HepG2 (cell line): ENCODE measurements around the gene ADSL. TPM values are rescaled to one million over a fixed set of nuclear protein-coding genes. Genes with fewer than 3 reads are reported as not detected.

Experiments
- ATAC-seq: fragments of 200-7000 bp; cut with Tn5 transposase; 3 replicates; pipeline ENCODE4 v1.9.1; 2020; ENCODE audit warnings: mild to moderate bottlenecking, moderate library complexity
- BruUV-seq: library from RNA; stranded (reverse); fragments of 400-500 nt; replicated peaks from 2 replicates; lab custom pipeline; 2021; lab: Mats Ljungman, UMichigan
- CTCF ChIA-PET: fragments of 300-600 bp; formaldehyde crosslinking; extraction: SDS; loops from one replicate; lab custom pipeline; 2021; ENCODE audit warnings: low total read pairs, inconsistent platforms, low intra/inter-chr PET ratio; lab: Yijun Ruan, JAX
- POLR2A ChIA-PET: fragments of 350-600 bp; sonication (Branson Sonifier 250); formaldehyde crosslinking; loops from one replicate; lab custom pipeline; 2020; ENCODE audit warnings: antibody characterized with exemption, inconsistent platforms; lab: Yijun Ruan, JAX
- DNase-seq: peaks from one replicate; pipeline ENCODE4 v3.0.0-alpha.2; 2015; ENCODE audit warnings: low spot score
- FAIRE-seq: peaks from 3 replicates; lab custom pipeline; 2011; peaks lifted over from hg19 to GRCh38; lab: Jason Lieb, UNC
- H2AFZ ChIP-seq: one replicate; pipeline ENCODE4 v1.6.1; 2011; ENCODE audit warnings: low read length, inconsistent platforms
- H3K27ac ChIP-seq: fragments of 300-600 bp; 3 replicates; pipeline ENCODE4 v1.8.0; 2011; ENCODE audit warnings: mixed run types, mild to moderate bottlenecking, mixed read lengths, low read length, inconsistent platforms; ENCODE audit not compliant: insufficient read depth; ENCODE audit errors: extremely low read length
- H3K27me3 ChIP-seq, 2 experiments: fragments of 200-600 bp in 1 of 2; 2 replicates in 1 of 2; 3 replicates in 1 of 2; pipeline versions ENCODE4 v1.6.0 to v1.8.0; 2011; ENCODE audit warnings: low read length in 2 of 2, mild to moderate bottlenecking in 2 of 2, moderate library complexity in 2 of 2, inconsistent platforms in 1 of 2; ENCODE audit not compliant: insufficient read depth in 2 of 2, control insufficient read depth in 1 of 2
- H3K36me3 ChIP-seq, 2 experiments: fragments of 200-600 bp in 1 of 2; replicated peaks in 1 of 2; 2 replicates in 1 of 2; 3 replicates in 1 of 2; pipeline versions ENCODE4 v1.5.1 to v1.8.0; 2011; ENCODE audit warnings: low read length in 2 of 2, inconsistent platforms in 1 of 2; ENCODE audit not compliant: insufficient read depth in 2 of 2, control insufficient read depth in 1 of 2
- H3K4me1 ChIP-seq: 2 replicates; pipeline ENCODE4 v1.5.1; 2012; ENCODE audit warnings: low read length, inconsistent platforms; ENCODE audit not compliant: insufficient read depth
- H3K4me2 ChIP-seq: 2 replicates; pipeline ENCODE4 v1.6.0; 2011; ENCODE audit warnings: low read depth, low read length, inconsistent platforms
- H3K4me3 ChIP-seq, 3 experiments: fragments of 200-600 bp in 1 of 3; sonication (generic), shearing (Covaris generic) in 1 of 3; replicated peaks in 1 of 3; 2 replicates each; pipeline ENCODE4 v1.5.1; 2011 to 2016; ENCODE audit warnings: low read length in 3 of 3, inconsistent platforms in 2 of 3, low read depth in 2 of 3, mild to moderate bottlenecking in 2 of 3, control low read depth in 1 of 3, mixed read lengths in 1 of 3; ENCODE audit not compliant: insufficient read depth in 1 of 3
- H3K79me2 ChIP-seq: one replicate; pipeline ENCODE4 v1.6.1; 2011; ENCODE audit warnings: low read length, inconsistent platforms; ENCODE audit not compliant: insufficient read depth
- H3K9ac ChIP-seq: 2 replicates; pipeline ENCODE4 v1.6.0; 2011; ENCODE audit warnings: mild to moderate bottlenecking, low read depth, low read length, inconsistent platforms; ENCODE audit not compliant: insufficient read depth
- H3K9me3 ChIP-seq: 2 replicates; pipeline ENCODE4 v1.5.1; 2012; ENCODE audit warnings: mild to moderate bottlenecking, low read length
- H4K20me1 ChIP-seq: 2 replicates; pipeline ENCODE4 v1.6.0; 2011; ENCODE audit warnings: inconsistent platforms, mild to moderate bottlenecking, low read length, moderate library complexity; ENCODE audit not compliant: insufficient read depth
- EED ChIP-seq: sonication (generic); formaldehyde crosslinking; IDR thresholded peaks from 2 replicates; pipeline ENCODE4 v1.5.0; 2020; ENCODE audit warnings: mild to moderate bottlenecking, missing genetic modification reagents
- MAX ChIP-seq: IDR thresholded peaks from 2 replicates; pipeline ENCODE4 v1.6.1; 2012; ENCODE audit warnings: inconsistent platforms
- MYPOP ChIP-seq: sonication (generic); formaldehyde crosslinking; IDR thresholded peaks from 2 replicates; pipeline ENCODE4 v1.8.1; 2023; ENCODE audit warnings: mild to moderate bottlenecking, moderate library complexity, missing genetic modification reagents
- REXO4 ChIP-seq: sonication (generic); formaldehyde crosslinking; IDR thresholded peaks from 2 replicates; pipeline ENCODE4 v1.8.0; 2022; ENCODE audit warnings: missing genetic modification reagents, mild to moderate bottlenecking, borderline replicate concordance
- RXRB ChIP-seq: IDR thresholded peaks from 2 replicates; pipeline ENCODE4 v1.6.1; 2016; ENCODE audit warnings: borderline replicate concordance, missing genetic modification reagents, missing compliant biosample characterization
- ZNF143 ChIP-seq: sonication (generic); formaldehyde crosslinking; IDR thresholded peaks from 2 replicates; pipeline ENCODE4 v1.4.0; 2020; ENCODE audit warnings: missing genetic modification reagents
- ZNF282 ChIP-seq: fragments of 450-650 bp; IDR thresholded peaks from 2 replicates; pipeline ENCODE4 v1.6.1; 2018; ENCODE audit not compliant: partially characterized antibody
- ZNF44 ChIP-seq: sonication (generic); formaldehyde crosslinking; IDR thresholded peaks from 2 replicates; pipeline ENCODE4 v1.5.1; 2020; ENCODE audit warnings: mild to moderate bottlenecking, missing genetic modification reagents
- ZNF546 ChIP-seq: sonication (generic); formaldehyde crosslinking; conservative IDR thresholded peaks from 2 replicates; pipeline ENCODE4 v1.8.1; 2023; ENCODE audit warnings: mild to moderate bottlenecking, missing genetic modification reagents
- ZNF770 ChIP-seq: sonication (generic); formaldehyde crosslinking; IDR thresholded peaks from 2 replicates; pipeline ENCODE4 v1.5.0; 2020; ENCODE audit warnings: mild to moderate bottlenecking, missing genetic modification reagents
- ZNF777 ChIP-seq: sonication (generic); formaldehyde crosslinking; IDR thresholded peaks from 2 replicates; pipeline ENCODE4 v1.4.0; 2020; ENCODE audit warnings: missing genetic modification reagents
- WGBS: methylation state at CpG from one replicate; pipeline ENCODE4 v1.1.6; 2017; ENCODE audit warnings: low lambda C conversion rate; 5-methylcytosine and 5-hydroxymethylcytosine counted together
- in situ Hi-C: cut with HindIII; loops from 2 replicates; pipeline ENCODE4 v1.10.0; 2017; ENCODE audit warnings: low pct_unique_long_range_greater_than_20kb; ENCODE audit not compliant: extremely low pct_ligation_motif_present
- intact Hi-C: fragments of 100-400 bp; cut with micrococcal nuclease; formaldehyde crosslinking; loops from one replicate; pipeline ENCODE4 v1.10.0; 2022; ENCODE audit not compliant: unreplicated experiment
- polyA plus RNA-seq, 8 experiments: library from polyadenylated mRNA; depleted of rRNA in 3 of 8; stranded (reverse) in 7 of 8; unstranded in 1 of 8; fragments of >200 nt; fragmentation: Illumina TruSeq in 4 of 8; extraction: Trizol in 4 of 8; gene quantifications; 2 replicates each; pipeline versions ENCODE4 v1.2.1 to v1.2.3, GENCODE V29; 2011 to 2016; ENCODE audit warnings: low read depth in 4 of 8, missing spikeins in 1 of 8, mixed read lengths in 1 of 8; ENCODE audit not compliant: insufficient read depth in 1 of 8
- total RNA-seq, 5 experiments: library from RNA; depleted of rRNA; stranded (reverse); fragments of >200 nt; fragmentation: Illumina TruSeq; extraction: Trizol; gene quantifications; 2 replicates each; pipeline ENCODE4 v1.2.3, GENCODE V29; 2016; ENCODE audit warnings: low read depth in 1 of 5
- TF ChIP-seq, protein P1 (sequence below): sonication (generic); formaldehyde crosslinking; IDR thresholded peaks from 2 replicates; pipeline ENCODE4 v1.8.1; 2023; ENCODE audit warnings: mild to moderate bottlenecking, missing genetic modification reagents
- TF ChIP-seq, protein P2 (sequence below): sonication (generic); formaldehyde crosslinking; IDR thresholded peaks from 2 replicates; pipeline ENCODE4 v1.5.0; 2020; ENCODE audit warnings: missing genetic modification reagents

Gene ADSL
- total and polyA plus RNA-seq, 2 of the 13 experiments (the other 11 are each of a cell fraction or from before 2014, with no cell fraction given), result 123 to 174 TPM

DNA sequence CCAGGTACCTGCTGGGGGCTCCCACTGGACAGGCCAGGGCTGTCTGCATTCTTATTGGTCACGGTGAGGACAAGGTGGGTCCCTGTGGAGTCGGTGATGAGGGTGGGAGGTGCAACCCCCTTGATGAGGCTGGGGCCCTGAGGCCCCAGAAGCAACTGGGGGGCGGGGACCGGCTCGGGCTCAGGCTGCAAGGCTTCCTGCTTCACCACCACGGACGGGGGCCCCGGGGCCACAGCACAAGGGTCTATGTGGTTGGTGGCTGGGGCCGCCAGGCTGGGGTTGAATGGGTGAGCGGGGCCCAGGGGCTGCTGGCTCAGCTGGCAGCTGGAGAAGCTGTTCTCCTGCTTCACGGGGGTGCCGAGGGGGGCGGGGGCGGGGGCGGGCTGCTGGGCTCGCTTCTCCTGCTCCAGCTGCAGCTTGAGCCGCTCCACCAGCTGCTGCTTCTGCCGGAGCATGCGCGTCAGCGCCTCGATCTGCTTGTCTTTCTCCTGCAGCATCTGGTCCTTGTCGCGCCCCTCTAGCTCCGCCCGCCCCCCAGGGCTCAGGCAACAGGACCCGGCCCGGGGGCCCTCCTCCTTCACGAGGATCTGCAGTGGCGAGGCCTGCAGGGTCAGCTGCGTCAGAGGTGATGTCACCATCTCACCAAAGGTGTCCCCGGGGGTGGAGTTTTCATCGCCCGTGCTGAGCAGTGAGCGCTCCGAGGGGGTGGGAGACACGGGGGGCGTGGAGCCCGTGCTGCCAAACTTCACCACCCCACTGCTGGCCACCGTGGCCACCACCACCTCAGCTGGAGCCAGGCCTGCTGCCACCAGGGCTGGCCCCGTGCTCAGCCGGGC is 72.3 kb downstream of the ADSL start:
- H3K79me2 ChIP-seq, result no peaks in the 10 kb centered on the region
- no peak overlapping the region for H2AFZ ChIP-seq
- TF ChIP-seq, protein P1, sequence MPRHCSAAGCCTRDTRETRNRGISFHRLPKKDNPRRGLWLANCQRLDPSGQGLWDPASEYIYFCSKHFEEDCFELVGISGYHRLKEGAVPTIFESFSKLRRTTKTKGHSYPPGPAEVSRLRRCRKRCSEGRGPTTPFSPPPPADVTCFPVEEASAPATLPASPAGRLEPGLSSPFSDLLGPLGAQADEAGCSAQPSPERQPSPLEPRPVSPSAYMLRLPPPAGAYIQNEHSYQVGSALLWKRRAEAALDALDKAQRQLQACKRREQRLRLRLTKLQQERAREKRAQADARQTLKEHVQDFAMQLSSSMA (CRISPR knock-in tag), result no peak
- TF ChIP-seq ZNF44 (CRISPR knock-in tag) (no peak), ZNF777 (CRISPR knock-in tag) (no peak), MYPOP (CRISPR knock-in tag) (no peak), REXO4 (CRISPR knock-in tag) (no peak), ZNF143 (no peak), MAX (no peak), ZNF770 (CRISPR knock-in tag) (no peak), ZNF546 (no peak), EED (no peak), RXRB (no peak), ZNF282 (no peak)
- TF ChIP-seq, protein P2, sequence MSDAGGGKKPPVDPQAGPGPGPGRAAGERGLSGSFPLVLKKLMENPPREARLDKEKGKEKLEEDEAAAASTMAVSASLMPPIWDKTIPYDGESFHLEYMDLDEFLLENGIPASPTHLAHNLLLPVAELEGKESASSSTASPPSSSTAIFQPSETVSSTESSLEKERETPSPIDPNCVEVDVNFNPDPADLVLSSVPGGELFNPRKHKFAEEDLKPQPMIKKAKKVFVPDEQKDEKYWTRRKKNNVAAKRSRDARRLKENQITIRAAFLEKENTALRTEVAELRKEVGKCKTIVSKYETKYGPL, result no peak
- peaks cover 32 to 65% of the 10 kb centered on the region in 2 experiments; a peak in 4 of 5 replicates for H3K36me3 ChIP-seq
- FAIRE-seq (no peak), ATAC-seq (no peak), DNase-seq (no peak)
- intact Hi-C loops (no loop called here), in situ Hi-C loops (no loop called here)
- no peaks in the 10 kb centered on the region for H3K4me1 ChIP-seq
- POLR2A ChIA-PET, result no interaction called here
- no peak overlapping the region for H3K4me2 ChIP-seq
- H3K9me3 ChIP-seq, result no peaks in the 10 kb centered on the region
- no peak overlapping the region for H3K9ac ChIP-seq
- H3K4me3 ChIP-seq, result no peak overlapping the region
- H3K27ac ChIP-seq, result no peak overlapping the region
- no peaks in the 10 kb centered on the region for H3K27me3 ChIP-seq
- no peaks in the 10 kb centered on the region for H4K20me1 ChIP-seq
- WGBS, result over 99% methylated on average over 23 of the region's 42 CpGs
- CTCF ChIA-PET, result no interaction called here
- BruUV-seq, result no TSS peak
